ENCODE measurements around the gene CHMP6. TPM values are rescaled to one million over a fixed set of nuclear protein-coding genes. Genes with fewer than 3 reads are reported as not detected.

The CHMP6 gene
- total RNA-seq, 1 experiment from 2014 or later, result 22.0 TPM

DNA sequence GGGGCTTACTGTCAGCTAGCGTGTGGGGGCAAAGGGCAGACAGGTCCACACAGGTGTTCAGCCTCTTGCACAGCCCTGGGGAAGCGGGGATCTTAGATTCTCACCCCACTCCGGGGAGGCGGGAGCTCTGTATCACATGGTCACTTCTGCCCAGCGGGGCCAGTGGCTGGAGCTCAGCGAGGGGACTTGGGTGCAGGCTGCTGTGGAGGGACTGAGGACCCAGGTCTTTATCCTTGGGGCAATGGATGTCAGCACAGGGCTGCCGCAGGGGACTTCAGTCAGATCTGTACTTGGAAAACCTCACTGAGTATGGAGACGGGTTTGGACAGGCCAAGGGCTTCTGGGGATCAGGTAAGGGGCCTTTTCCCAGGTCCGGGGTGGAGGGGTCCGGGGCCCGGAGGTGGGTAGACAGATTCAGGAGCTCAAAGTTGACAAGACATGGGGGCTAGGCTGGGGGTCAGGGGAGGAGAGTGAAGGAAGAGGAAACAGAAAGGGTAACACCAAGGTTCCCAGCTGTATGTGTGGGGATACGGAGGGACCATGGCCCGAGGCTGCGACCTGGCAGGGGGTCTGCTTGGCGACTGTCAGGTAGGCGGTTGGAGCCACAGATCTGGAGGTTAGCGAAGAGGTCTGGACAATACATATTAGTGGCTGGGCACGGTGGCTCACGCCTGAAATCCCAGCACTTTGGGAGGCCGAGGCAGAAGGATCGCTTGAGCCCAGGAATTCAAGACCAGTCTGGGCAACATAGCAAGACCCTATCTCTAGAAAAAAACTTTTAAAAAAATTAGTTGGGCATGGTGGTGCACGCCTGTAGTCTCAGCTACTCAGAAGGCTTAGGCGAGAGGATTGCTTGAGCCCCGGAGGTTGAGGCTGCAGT is 28.2 kb downstream of the CHMP6 start:
- H3K4me3 ChIP-seq (replicated peaks in 1 of 2; ENCODE audit: low read depth in 1 of 2, low read length in 2 of 2), result no peak overlapping the region
- H3K4me2 ChIP-seq (ENCODE audit: low read length), result no peak overlapping the region
- peaks cover 0 to 8% of the 10 kb centered on the region in 2 experiments; a peak in 2 of 4 replicates for H3K9me3 ChIP-seq (ENCODE audit: control insufficient read depth in 1 of 2, insufficient read depth in 1 of 2, low read depth in 1 of 2, low read length in 2 of 2)
- no peaks in the 10 kb centered on the region for H3K9me2 ChIP-seq (ENCODE audit: insufficient read depth)
- H3K27ac ChIP-seq (ENCODE audit: low read depth, low read length), result no peak overlapping the region; the same call in 1 of the 2 replicates
- no peaks in the 10 kb centered on the region for H3K36me3 ChIP-seq (ENCODE audit: control insufficient read depth in 1 of 2, insufficient read depth in 2 of 2, low read length in 2 of 2)
- CTCF ChIA-PET, result no interaction called here
- no peak for DNase-seq (ENCODE audit: low read depth, low spot score)
- intact Hi-C loops (cut with micrococcal nuclease), result no loop called here
- H3K27me3 ChIP-seq (ENCODE audit: insufficient read depth, low read length), result no peaks in the 10 kb centered on the region
- H3K4me1 ChIP-seq (ENCODE audit: control insufficient read depth in 1 of 2, insufficient read depth in 2 of 2, low read length in 2 of 2), result peaks cover 13 to 18% of the 10 kb centered on the region in 2 experiments; a peak in 3 of 4 replicates
- TF ChIP-seq JUND (IDR thresholded peaks at IDR 0.05), result no peak
- no peak for TF ChIP-seq YY1 (IDR thresholded peaks at IDR 0.05; ENCODE audit: extremely low read depth, insufficient replicate concordance, low read depth, low read length)
- TF ChIP-seq EZH2phosphoT487 (IDR thresholded peaks at IDR 0.05; ENCODE audit: borderline replicate concordance), result no peak
- TF ChIP-seq, protein P1, sequence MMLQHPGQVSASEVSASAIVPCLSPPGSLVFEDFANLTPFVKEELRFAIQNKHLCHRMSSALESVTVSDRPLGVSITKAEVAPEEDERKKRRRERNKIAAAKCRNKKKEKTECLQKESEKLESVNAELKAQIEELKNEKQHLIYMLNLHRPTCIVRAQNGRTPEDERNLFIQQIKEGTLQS (IDR thresholded peaks at IDR 0.05), result no peak
- TF ChIP-seq SIN3A (IDR thresholded peaks at IDR 0.05; ENCODE audit: low read depth), result no peak
- TF ChIP-seq, protein P2, sequence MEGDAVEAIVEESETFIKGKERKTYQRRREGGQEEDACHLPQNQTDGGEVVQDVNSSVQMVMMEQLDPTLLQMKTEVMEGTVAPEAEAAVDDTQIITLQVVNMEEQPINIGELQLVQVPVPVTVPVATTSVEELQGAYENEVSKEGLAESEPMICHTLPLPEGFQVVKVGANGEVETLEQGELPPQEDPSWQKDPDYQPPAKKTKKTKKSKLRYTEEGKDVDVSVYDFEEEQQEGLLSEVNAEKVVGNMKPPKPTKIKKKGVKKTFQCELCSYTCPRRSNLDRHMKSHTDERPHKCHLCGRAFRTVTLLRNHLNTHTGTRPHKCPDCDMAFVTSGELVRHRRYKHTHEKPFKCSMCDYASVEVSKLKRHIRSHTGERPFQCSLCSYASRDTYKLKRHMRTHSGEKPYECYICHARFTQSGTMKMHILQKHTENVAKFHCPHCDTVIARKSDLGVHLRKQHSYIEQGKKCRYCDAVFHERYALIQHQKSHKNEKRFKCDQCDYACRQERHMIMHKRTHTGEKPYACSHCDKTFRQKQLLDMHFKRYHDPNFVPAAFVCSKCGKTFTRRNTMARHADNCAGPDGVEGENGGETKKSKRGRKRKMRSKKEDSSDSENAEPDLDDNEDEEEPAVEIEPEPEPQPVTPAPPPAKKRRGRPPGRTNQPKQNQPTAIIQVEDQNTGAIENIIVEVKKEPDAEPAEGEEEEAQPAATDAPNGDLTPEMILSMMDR (IDR thresholded peaks at IDR 0.05 in 2 of 3, conservative IDR thresholded peaks at IDR 0.05 in 1 of 3; ENCODE audit: borderline replicate concordance in 1 of 3, insufficient read depth in 1 of 3, low read depth in 2 of 3, low read length in 2 of 3), result no peak
- no peak for TF ChIP-seq SP1 (IDR thresholded peaks at IDR 0.05; ENCODE audit: low read depth)
- TF ChIP-seq EGR1 (IDR thresholded peaks at IDR 0.05; ENCODE audit: low read depth), result no peak
- TF ChIP-seq FOSL1 (IDR thresholded peaks at IDR 0.05; ENCODE audit: low read depth), result no peak
- no peak for TF ChIP-seq POLR2AphosphoS5 (IDR thresholded peaks at IDR 0.05; ENCODE audit: low read depth, low read length)
- TF ChIP-seq, protein P3, sequence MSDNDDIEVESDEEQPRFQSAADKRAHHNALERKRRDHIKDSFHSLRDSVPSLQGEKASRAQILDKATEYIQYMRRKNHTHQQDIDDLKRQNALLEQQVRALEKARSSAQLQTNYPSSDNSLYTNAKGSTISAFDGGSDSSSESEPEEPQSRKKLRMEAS (IDR thresholded peaks at IDR 0.05), result no peak
- TF ChIP-seq, protein P4, sequence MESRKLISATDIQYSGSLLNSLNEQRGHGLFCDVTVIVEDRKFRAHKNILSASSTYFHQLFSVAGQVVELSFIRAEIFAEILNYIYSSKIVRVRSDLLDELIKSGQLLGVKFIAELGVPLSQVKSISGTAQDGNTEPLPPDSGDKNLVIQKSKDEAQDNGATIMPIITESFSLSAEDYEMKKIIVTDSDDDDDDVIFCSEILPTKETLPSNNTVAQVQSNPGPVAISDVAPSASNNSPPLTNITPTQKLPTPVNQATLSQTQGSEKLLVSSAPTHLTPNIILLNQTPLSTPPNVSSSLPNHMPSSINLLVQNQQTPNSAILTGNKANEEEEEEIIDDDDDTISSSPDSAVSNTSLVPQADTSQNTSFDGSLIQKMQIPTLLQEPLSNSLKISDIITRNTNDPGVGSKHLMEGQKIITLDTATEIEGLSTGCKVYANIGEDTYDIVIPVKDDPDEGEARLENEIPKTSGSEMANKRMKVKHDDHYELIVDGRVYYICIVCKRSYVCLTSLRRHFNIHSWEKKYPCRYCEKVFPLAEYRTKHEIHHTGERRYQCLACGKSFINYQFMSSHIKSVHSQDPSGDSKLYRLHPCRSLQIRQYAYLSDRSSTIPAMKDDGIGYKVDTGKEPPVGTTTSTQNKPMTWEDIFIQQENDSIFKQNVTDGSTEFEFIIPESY (IDR thresholded peaks at IDR 0.05; ENCODE audit: extremely low read depth, insufficient replicate concordance, low read length), result no peak
- TF ChIP-seq POLR2A (IDR thresholded peaks at IDR 0.05; ENCODE audit: borderline replicate concordance, extremely low read depth, insufficient read depth, insufficient read length), result no peak
- TF ChIP-seq EZH2 (IDR thresholded peaks at IDR 0.05), result no peak
- TF ChIP-seq, protein P5, sequence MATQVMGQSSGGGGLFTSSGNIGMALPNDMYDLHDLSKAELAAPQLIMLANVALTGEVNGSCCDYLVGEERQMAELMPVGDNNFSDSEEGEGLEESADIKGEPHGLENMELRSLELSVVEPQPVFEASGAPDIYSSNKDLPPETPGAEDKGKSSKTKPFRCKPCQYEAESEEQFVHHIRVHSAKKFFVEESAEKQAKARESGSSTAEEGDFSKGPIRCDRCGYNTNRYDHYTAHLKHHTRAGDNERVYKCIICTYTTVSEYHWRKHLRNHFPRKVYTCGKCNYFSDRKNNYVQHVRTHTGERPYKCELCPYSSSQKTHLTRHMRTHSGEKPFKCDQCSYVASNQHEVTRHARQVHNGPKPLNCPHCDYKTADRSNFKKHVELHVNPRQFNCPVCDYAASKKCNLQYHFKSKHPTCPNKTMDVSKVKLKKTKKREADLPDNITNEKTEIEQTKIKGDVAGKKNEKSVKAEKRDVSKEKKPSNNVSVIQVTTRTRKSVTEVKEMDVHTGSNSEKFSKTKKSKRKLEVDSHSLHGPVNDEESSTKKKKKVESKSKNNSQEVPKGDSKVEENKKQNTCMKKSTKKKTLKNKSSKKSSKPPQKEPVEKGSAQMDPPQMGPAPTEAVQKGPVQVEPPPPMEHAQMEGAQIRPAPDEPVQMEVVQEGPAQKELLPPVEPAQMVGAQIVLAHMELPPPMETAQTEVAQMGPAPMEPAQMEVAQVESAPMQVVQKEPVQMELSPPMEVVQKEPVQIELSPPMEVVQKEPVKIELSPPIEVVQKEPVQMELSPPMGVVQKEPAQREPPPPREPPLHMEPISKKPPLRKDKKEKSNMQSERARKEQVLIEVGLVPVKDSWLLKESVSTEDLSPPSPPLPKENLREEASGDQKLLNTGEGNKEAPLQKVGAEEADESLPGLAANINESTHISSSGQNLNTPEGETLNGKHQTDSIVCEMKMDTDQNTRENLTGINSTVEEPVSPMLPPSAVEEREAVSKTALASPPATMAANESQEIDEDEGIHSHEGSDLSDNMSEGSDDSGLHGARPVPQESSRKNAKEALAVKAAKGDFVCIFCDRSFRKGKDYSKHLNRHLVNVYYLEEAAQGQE (IDR thresholded peaks at IDR 0.05; ENCODE audit: low read depth), result no peak
- no peak for TF ChIP-seq ELF1 (IDR thresholded peaks at IDR 0.05; ENCODE audit: borderline replicate concordance, low read depth)
- no peak for TF ChIP-seq RAD21 (IDR thresholded peaks at IDR 0.05; ENCODE audit: low read depth)
- H4K20me1 ChIP-seq (ENCODE audit: insufficient read depth), result no peaks in the 10 kb centered on the region
- no TSS peak for BruUV-seq (replicated peaks)
- H2AFZ ChIP-seq (ENCODE audit: low read depth, low read length, poor library complexity, severe bottlenecking), result no peak overlapping the region
- POLR2A ChIA-PET, result no interaction called here
- no peaks in the 10 kb centered on the region for H3K79me2 ChIP-seq (ENCODE audit: insufficient read depth, low read length)
- H3K9ac ChIP-seq (ENCODE audit: low read length), result no peak overlapping the region
- ATAC-seq, result no peak
- RAD21 ChIA-PET (ENCODE audit: low non-redundant PET in 1 of 2, low total read pairs in 2 of 2, uncharacterized antibody in 2 of 2, unreplicated experiment in 2 of 2), result no interaction called here
